SW480 (cell line): ENCODE data around the gene HOXD3.

Source experiments
- DNase-seq: peaks from one replicate; pipeline ENCODE4 v3.0.0-alpha.2; 2016; ENCODE audit warnings: low spot score

The HOXD3 gene

GRCh38 chr2:176149481-176149938 lies 7.6 kb upstream of the HOXD3 start:
- DNase-seq: no peak

- DNase-seq: no peak
Observed at GRCh38 chr2:176149939-176150583, 7.0 kb upstream of the HOXD3 start.

GRCh38 chr2:176150584-176151441 lies 6.3 kb upstream of the HOXD3 start:
- DNase-seq: no peak

- DNase-seq: no peak
Observed at GRCh38 chr2:176151442-176152287, 5.4 kb upstream of the HOXD3 start, which contains the start of gene HOXD4. HOXD4 (plus strand) TSS chr2:176151550; CDS start chr2:176151634, 84 bp downstream.

GRCh38 chr2:176152350-176153181 lies 4.5 kb upstream of the HOXD3 start:
- no peak for DNase-seq

GRCh38 chr2:176154576-176155252 lies 2.4 kb upstream of the HOXD3 start:
- DNase-seq: no peak

GRCh38 chr2:176155356-176156044 lies 1.6 kb upstream of the HOXD3 start:
- no peak for DNase-seq

- DNase-seq: no peak
Observed at GRCh38 chr2:176156301-176156806, 753 bp upstream of the HOXD3 start.

GRCh38 chr2:176157499-176158185 lies 535 bp downstream of the HOXD3 start:
- peak; percentile 32 for DNase-seq

GRCh38 chr2:176158186-176158591 lies 1.1 kb downstream of the HOXD3 start:
- DNase-seq: no peak

- DNase-seq: no peak
Observed at GRCh38 chr2:176158855-176159662, 2.0 kb downstream of the HOXD3 start.

- no peak for DNase-seq
Observed at GRCh38 chr2:176159663-176160250, 2.6 kb downstream of the HOXD3 start.

GRCh38 chr2:176160251-176160985 lies 3.3 kb downstream of the HOXD3 start:
- DNase-seq: no peak

- no peak for DNase-seq
Observed at GRCh38 chr2:176160986-176161824, 4.1 kb downstream of the HOXD3 start.

GRCh38 chr2:176161825-176162626 lies 4.9 kb downstream of the HOXD3 start:
- no peak for DNase-seq
